ENCODE data around the gene BMI1. TPM values are rescaled to one million over a fixed set of nuclear protein-coding genes. Genes with fewer than 3 reads are reported as not detected.
A peak's percentile ranks its signal among the peaks of the same experiment; 100 is the strongest.

Gene BMI1
- total RNA-seq (2014; rRNA removed) (119 and 124 TPM in 2 replicates), Bru-seq, nascent RNA (percentile 97 among the genes with signal in this experiment), BruChase-seq, experiment 1, labeled RNA remaining after a 6-hour chase (percentile 100 among the genes with signal in this experiment), BruChase-seq, experiment 2, labeled RNA remaining after a 2-hour chase (percentile 99 among the genes with signal in this experiment)
- long read RNA-seq, transcript BMI1-201 (10 exons, 3,428 nt) = major isoform, 308 of 360 reads
- long read RNA-seq, partial matches to known transcripts = 5 of 360 reads
- long read RNA-seq, other reads (novel, unspliced or antisense) = 45 of 360 reads

DNA sequence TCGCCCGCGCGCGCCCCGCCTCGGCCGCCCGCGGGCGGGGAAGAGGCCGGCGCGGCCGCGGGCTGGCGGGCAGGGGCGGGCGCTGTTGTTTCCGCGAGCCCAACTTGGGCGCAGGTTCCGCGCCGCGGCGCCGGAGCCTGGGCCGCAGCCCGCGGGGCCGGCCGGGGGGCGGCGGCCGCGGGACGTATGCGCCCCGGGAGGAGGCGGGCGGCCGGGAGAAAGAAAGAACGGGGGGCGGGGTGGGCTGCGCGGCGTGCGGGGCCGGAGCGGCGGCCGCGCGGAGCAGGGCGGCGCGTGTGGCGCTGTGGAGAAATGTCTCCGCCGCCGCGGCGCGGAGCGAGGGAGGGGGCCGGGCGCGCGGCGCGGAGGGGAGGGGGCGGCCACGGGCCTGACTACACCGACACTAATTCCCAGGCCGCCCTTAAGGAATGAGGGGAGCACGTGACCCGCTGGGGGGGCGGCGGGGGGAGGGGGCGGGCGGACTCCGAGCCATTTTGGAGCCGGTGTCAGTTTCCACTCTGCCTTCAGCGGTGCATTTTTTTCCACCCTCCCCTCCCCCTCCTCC is at the start of gene BMI1:
TSS of gene BMI1 (plus strand) at position 509 of the 565 bp plus-strand sequence. CDS start 5,351 bp downstream, outside the sequence.
- no TSS peak for BruUV-seq (replicated peaks)
- Histone ChIP-seq H2AFZ (ENCODE audit: low read length) (no peak within 1 kb of the TSS; the same call in 1 of the 2 replicates), H3K27me3 (ENCODE audit: low read length) (no peaks in the 10 kb centered on the region), H4K20me1 (ENCODE audit: low read length) (peaks cover 10% of the 10 kb centered on the region), H3K36me3 (ENCODE audit: low read depth, low read length) (no peaks in the 10 kb centered on the region; the same call in 1 of the 2 replicates), H3K9me3 (ENCODE audit: low read length) (no peaks in the 10 kb centered on the region), H3K4me3 (ENCODE audit: low read length) (peak within 1 kb of the TSS; percentile 92), H3K79me2 (ENCODE audit: low read length) (peaks cover 86% of the 10 kb centered on the region), H3F3A (ENCODE audit: low read length, unreplicated experiment) (no peaks in the 10 kb centered on the region), H3K4me2 (ENCODE audit: low read length) (peak within 1 kb of the TSS; percentile 98), H3K9ac (ENCODE audit: low read length) (peak within 1 kb of the TSS; percentile 100), H3K27ac (ENCODE audit: low read length) (peak within 1 kb of the TSS; percentile 99), H3K9me2 (replicated peaks; ENCODE audit: low read length) (no peaks in the 10 kb centered on the region), H3K4me1 (ENCODE audit: insufficient read depth, low read length) (0 out of 2 replicates have a peak, but pooled peaks cover 4% of the 10 kb centered on the region)
- intact Hi-C loops (cut with micrococcal nuclease) = loop anchor here (5.0 kb wide), 1 partner anchor 302 kb away; no protein-coding TSS in a partner anchor
- POLR2A ChIA-PET (ENCODE audit: unreplicated experiment) = no interaction called here
- CTCF ChIA-PET = no interaction called here
- DNase-seq (peak; percentile 77), ATAC-seq (peak; percentile 36)
- no peak for TF ChIP-seq EZH2 (IDR thresholded peaks at IDR 0.05; ENCODE audit: low read length, unreplicated experiment)
- no peak for TF ChIP-seq EZH2phosphoT487 (IDR thresholded peaks at IDR 0.05; ENCODE audit: borderline replicate concordance, low read length)
- TF ChIP-seq, protein P1, sequence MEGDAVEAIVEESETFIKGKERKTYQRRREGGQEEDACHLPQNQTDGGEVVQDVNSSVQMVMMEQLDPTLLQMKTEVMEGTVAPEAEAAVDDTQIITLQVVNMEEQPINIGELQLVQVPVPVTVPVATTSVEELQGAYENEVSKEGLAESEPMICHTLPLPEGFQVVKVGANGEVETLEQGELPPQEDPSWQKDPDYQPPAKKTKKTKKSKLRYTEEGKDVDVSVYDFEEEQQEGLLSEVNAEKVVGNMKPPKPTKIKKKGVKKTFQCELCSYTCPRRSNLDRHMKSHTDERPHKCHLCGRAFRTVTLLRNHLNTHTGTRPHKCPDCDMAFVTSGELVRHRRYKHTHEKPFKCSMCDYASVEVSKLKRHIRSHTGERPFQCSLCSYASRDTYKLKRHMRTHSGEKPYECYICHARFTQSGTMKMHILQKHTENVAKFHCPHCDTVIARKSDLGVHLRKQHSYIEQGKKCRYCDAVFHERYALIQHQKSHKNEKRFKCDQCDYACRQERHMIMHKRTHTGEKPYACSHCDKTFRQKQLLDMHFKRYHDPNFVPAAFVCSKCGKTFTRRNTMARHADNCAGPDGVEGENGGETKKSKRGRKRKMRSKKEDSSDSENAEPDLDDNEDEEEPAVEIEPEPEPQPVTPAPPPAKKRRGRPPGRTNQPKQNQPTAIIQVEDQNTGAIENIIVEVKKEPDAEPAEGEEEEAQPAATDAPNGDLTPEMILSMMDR (conservative IDR thresholded peaks at IDR 0.05; ENCODE audit: low read depth, low read length) = no peak

DNA sequence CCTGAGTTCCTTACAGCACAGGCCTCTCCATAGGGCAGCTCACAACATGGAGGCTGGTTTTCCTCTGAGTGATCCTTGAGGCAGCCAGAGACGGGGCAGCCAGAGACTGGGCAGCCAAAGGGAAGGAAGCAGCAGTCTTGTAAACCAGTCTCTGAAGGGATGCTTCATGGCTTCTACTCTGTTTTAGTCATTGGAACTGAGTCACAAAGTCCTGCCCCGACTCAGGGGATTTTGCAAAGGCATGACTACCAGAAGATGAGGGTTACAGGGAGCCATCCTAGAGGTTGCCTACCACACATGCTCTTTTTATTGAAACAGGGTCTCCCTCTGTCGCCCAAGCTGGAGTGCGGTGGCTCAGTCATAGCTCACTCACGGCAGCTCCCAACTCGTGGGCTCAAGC is 49.1 kb upstream of the BMI1 start:
- Histone ChIP-seq H3K4me1 (ENCODE audit: insufficient read depth, low read length) (no peaks in the 10 kb centered on the region), H3K4me2 (ENCODE audit: low read length) (no peak overlapping the region), H3F3A (ENCODE audit: low read length, unreplicated experiment) (no peaks in the 10 kb centered on the region), H3K27me3 (ENCODE audit: low read length) (no peaks in the 10 kb centered on the region), H3K9me2 (replicated peaks; ENCODE audit: low read length) (no peaks in the 10 kb centered on the region), H3K27ac (ENCODE audit: low read length) (no peak overlapping the region), H2AFZ (ENCODE audit: low read length) (no peak overlapping the region), H3K4me3 (ENCODE audit: low read length) (no peak overlapping the region), H3K79me2 (ENCODE audit: low read length) (no peaks in the 10 kb centered on the region), H3K9me3 (ENCODE audit: low read length) (no peaks in the 10 kb centered on the region), H3K36me3 (ENCODE audit: low read depth, low read length) (no peaks in the 10 kb centered on the region), H4K20me1 (ENCODE audit: low read length) (no peaks in the 10 kb centered on the region), H3K9ac (ENCODE audit: low read length) (no peak overlapping the region)
- no TSS peak for BruUV-seq (replicated peaks)
- ChIA-PET POLR2A (ENCODE audit: unreplicated experiment) (no interaction called here), CTCF (no interaction called here)
- TF ChIP-seq EZH2 (IDR thresholded peaks at IDR 0.05; ENCODE audit: low read length, unreplicated experiment) = no peak
- TF ChIP-seq EZH2phosphoT487 (IDR thresholded peaks at IDR 0.05; ENCODE audit: borderline replicate concordance, low read length) = no peak
- TF ChIP-seq, protein P1 (conservative IDR thresholded peaks at IDR 0.05; ENCODE audit: low read depth, low read length) = no peak
- intact Hi-C loops (cut with micrococcal nuclease) = no loop called here
- DNase-seq (no peak), ATAC-seq (no peak)

DNA sequence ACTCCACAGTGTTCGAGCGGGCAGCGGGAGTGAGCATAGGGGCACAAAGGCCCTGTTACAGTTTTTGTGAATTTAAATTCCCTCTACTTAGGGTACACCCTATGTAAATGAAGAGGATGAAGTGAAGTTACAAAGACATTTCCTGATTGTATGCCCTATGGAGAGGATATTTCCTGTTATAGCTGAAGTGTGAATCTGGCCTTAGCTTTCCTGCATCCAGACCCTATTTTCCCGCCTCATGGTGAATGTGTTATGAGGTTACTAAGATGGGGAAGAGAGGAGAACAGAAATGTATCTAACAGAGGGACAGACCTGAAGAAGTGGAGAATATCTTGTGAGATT is 42.5 kb upstream of the BMI1 start:
- peak overlapping the region; percentile 83 for H3K4me3 ChIP-seq (ENCODE audit: low read length)
- no peaks in the 10 kb centered on the region for H4K20me1 ChIP-seq (ENCODE audit: low read length)
- H3K27ac ChIP-seq (ENCODE audit: low read length) = peak overlapping the region; percentile 33
- BruUV-seq (replicated peaks) = TSS peak; percentile 92
- DNase-seq (no peak), ATAC-seq (no peak; the same call in 1 of the 2 replicates)
- TF ChIP-seq, protein P1 (conservative IDR thresholded peaks at IDR 0.05; ENCODE audit: low read depth, low read length) = no peak
- no peak for TF ChIP-seq EZH2phosphoT487 (IDR thresholded peaks at IDR 0.05; ENCODE audit: borderline replicate concordance, low read length)
- TF ChIP-seq EZH2 (IDR thresholded peaks at IDR 0.05; ENCODE audit: low read length, unreplicated experiment) = no peak
- intact Hi-C loops (cut with micrococcal nuclease) = no loop called here
- peak overlapping the region; percentile 76 for H3K9ac ChIP-seq (ENCODE audit: low read length)
- H3K36me3 ChIP-seq (ENCODE audit: low read depth, low read length) = no peaks in the 10 kb centered on the region
- no peaks in the 10 kb centered on the region for H3F3A ChIP-seq (ENCODE audit: low read length, unreplicated experiment)
- H3K9me3 ChIP-seq (ENCODE audit: low read length) = no peaks in the 10 kb centered on the region
- peak overlapping the region; percentile 98 for H2AFZ ChIP-seq (ENCODE audit: low read length)
- H3K27me3 ChIP-seq (ENCODE audit: low read length) = no peaks in the 10 kb centered on the region
- H3K79me2 ChIP-seq (ENCODE audit: low read length) = no peaks in the 10 kb centered on the region
- ChIA-PET POLR2A (ENCODE audit: unreplicated experiment) (interaction anchor here (0.6 kb wide), 1 partner anchor 22 kb away, joined by 5 read pairs; no protein-coding TSS in a partner anchor), CTCF (no interaction called here)
- H3K4me1 ChIP-seq (ENCODE audit: insufficient read depth, low read length) = 0 out of 2 replicates have a peak, but pooled peaks cover 9% of the 10 kb centered on the region
- peak overlapping the region; percentile 89 for H3K4me2 ChIP-seq (ENCODE audit: low read length)
- H3K9me2 ChIP-seq (replicated peaks; ENCODE audit: low read length) = no peaks in the 10 kb centered on the region

All from PC-3 (cell line).